RKO (cell line): Measurements from ENCODE around the gene NPSR1.
"Not testable (repeated sequence)": the region's sequence is repeated elsewhere in the genome, so short reads cannot be mapped to it uniquely, and the experiment has no call there.

ENCODE experiments used
- DNase-seq: peaks from one replicate; pipeline ENCODE4 v3.0.0-alpha.2; 2016; ENCODE audit warnings: low spot score

NPSR1 gene

GRCh38 chr7:34837316-34837715, 179.3 kb downstream of the NPSR1 start:
- no peak for DNase-seq

DNA sequence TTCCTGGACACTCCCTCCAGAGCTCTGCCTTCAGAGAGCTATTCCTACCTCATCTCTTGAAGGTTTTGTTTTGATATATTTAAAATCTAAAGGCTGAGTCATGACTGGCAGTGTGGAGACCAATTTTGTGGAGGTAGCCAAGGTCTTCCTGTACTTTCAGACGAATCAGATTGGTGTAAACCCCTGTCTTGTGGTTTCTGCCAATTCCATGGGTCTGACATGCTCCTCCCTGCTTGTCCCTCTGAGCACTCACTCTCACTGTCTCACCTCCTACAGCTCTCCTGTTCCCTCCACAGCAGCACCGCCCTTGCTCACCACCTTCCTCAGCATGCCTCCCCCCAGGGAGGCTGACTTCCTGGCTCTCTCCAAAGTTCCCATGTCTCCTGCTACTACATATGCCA, 179.8 kb downstream of the NPSR1 start:
- no peak for DNase-seq

DNA sequence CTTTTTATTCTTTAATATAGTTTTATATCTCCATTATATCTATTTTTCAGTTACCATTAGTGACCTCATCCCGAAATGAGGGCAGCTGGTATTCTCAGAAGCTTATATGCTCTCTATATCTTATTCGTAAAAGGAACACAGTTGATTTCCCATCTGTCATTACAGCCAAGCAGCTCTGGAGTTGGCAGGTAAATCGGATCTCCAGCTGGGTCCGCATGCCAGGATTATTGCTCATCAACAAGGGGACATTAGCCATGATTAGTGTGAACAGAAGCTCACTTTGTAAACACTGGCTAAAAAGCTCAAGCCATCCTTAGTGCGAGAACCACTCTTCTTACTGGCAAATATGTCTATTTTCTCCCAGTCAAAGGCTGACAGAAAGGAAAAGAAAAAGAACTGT, 180.3 kb downstream of the NPSR1 start:
- no peak for DNase-seq

GRCh38 chr7:34839645-34840044, 181.6 kb downstream of the NPSR1 start:
- no peak for DNase-seq

DNA sequence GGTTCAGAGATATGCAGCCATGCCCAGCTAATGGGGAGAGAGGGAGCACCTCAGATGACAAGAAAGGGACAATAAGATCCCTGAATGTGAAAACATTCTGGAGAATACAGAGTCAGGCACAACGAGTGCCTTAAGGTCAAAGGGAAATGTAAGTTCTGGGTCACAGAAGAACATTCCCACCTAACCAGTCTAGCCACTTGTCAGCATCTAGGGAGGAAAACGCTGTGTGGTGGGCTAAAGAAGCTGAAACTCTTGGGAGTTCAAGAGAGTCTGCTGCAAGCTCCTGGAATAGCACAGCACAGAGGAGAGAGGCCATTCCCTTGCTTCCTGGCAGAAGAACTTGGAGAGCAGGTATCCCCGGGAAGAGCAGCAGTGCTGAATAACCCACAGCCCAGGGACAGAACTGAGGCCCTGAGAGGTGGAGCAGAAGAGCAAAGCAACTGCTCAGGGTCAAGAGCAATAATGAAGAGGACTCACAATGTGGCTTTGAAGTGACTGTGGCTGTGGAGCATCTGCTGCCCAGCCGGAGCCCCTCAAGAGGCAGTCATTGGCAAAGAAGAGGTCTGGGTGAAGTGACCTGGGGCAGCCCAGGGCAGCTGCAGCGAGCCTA, 182.3 kb downstream of the NPSR1 start:
- no peak for DNase-seq

- DNase-seq: no peak
These were observed 183.3 kb downstream of the NPSR1 start for GRCh38 chr7:34841326-34841725.

GRCh38 chr7:34842782-34843181, 184.8 kb downstream of the NPSR1 start:
- no peak for DNase-seq

GRCh38 chr7:34844406-34844805, 186.4 kb downstream of the NPSR1 start:
- DNase-seq: no peak

DNA sequence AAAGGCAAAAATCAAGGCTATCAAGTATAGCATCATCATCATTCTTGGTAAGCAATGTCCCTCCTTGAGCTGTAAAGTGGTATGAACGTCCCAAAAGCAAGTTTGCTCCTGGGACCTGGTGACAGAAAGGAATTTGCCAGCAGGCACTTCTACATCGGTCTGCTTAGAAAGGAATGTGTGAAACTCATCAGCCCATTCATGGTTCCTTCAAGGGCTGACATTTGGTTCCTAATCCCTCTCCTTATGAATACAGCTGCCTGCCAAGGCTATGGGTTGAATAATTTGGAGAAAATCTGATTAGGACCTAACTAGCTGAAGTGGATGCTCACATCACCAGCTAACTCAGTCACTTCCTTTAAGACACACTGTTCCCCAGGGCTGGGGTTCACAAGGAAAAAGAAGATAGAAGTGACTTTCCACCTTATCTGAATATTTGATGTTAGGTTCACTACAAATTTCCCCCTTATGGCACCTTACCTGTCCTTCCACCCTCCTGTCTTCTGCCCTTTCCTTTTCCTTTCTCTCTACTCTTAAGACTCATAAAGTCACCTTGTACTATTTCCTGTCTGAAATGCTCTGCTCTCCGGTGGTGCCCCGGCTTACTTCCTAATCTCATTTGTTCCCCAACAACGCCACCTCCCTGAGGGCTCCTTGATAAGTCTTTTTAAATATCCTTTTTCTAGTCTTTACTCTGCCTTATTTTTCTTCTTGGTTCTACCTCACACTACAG, 187.1 kb downstream of the NPSR1 start:
- no peak for DNase-seq

GRCh38 chr7:34845666-34846361, 187.8 kb downstream of the NPSR1 start:
- DNase-seq: peak; percentile 24

DNA sequence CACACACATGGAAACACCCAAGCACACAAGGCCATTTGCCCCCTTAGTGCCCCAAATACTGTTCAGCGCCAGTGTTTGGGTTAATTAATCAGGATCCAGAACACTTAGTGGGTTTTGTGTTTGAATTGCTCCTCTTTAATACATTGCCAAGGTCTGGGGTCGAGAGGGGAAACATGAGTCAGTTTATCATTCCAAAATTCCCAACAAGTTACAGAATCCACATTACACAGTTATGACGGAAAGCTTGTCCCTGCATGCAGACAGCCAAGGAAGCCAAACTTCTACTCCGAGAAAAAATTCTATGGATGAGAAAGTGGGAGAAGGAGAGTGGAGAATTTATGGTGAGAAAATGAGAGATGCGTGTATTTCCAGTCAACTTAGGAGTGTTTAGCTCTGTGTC, 189.0 kb downstream of the NPSR1 start:
- DNase-seq: no peak

- no peak for DNase-seq
These were observed 190.7 kb downstream of the NPSR1 start for GRCh38 chr7:34848670-34849069.

DNA sequence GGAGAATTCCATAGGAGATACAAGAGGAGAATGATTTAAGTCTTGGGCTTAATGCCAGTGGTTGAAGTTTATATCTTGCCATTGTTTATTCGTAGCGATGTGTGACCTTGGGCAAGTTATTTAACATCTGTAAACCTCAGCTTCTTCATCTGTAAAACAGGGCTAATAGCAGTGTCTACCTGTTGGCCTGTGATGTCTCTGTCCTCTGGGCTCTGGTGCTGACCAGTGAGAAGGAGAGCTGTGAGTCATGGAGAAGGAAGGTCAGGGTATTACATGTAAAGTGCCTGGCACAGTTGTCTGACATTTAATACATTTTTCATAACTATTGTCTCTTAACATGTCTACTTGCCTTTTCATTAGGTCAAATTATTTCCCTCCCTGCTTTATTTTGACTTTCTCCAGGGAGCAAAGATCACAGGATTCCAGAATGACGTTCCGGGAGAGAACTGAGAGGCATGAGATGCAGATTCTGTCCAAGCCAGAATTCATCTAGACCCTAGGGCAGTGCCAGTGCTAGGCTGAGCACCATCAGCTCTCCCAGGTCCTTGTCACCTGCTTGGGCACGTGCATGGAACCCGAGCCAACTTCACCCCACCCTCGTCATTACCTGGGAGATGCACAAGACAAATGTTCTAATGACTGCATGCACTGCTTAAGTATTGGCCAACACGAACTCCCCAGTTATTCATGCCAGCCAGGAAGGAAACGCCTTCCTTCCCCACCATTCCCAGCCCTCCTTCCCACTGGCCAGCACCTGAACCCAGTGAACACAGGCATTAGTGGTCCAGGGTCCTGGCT, 191.3 kb downstream of the NPSR1 start:
- peak; percentile 8 for DNase-seq

- no peak for DNase-seq
These were observed 192.0 kb downstream of the NPSR1 start for GRCh38 chr7:34849986-34850385.

DNA sequence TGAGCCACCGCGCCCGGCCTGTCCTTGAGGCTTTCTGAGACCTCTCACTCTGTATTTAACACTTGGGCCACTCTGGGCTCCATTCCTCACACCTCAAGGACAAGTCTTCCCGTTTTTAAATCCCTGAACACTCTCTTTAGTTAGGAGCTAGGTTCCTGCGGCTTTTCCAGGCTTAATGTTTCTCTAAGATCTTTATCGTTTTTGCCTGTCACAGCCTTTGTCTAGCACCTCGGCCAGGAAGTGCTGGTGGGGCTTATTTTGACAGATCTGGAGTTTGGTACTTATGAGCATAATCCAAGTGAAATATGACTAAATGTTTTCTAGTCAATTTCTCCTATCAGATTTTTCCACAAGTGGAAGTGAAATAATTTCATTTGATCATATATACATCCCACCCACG, 192.7 kb downstream of the NPSR1 start:
- no peak for DNase-seq

DNA sequence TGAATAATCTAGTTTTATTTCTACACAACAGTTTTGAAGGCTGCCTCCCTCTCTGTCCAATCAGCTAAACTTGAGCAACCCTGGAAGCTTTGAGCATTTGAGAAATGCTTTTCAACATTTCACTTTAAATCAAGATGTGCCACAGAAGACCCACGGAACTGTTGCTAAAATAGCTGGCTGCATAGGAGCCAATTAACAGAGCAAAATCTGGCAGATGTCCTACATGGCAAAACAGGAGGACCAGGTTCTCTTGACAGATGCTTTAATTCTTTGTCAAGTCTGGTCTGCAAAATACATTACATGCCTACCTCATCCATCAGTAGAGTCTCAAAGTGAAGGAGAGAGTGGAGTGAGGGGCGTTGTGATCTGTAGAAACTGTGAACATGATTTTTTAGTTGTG, 193.4 kb downstream of the NPSR1 start:
- DNase-seq: no peak

GRCh38 chr7:34858444-34858843, 200.4 kb downstream of the NPSR1 start:
- DNase-seq: not testable (repeated sequence)

- DNase-seq: not testable (repeated sequence)
These were observed 201.3 kb downstream of the NPSR1 start for GRCh38 chr7:34859281-34859680.

DNA sequence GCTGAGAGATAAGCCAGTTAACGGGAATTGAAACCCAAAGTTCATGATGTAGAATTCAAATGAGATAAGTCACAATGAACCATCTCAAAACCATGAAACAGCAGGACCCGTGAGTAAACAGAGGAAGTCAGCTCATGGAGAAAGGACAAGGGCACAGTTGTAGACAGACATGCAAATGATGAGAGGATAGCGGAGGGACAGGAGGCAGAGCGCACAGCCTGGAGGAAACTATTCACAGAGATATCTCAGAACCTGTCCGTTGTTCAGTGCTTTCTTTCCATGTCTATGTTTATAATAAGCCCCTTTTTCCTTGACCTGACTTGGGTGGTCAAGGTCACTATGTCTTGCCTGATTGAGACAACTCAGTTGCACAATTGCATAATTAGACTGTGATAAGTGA, 208.2 kb downstream of the NPSR1 start:
- DNase-seq: not testable (repeated sequence)

DNA sequence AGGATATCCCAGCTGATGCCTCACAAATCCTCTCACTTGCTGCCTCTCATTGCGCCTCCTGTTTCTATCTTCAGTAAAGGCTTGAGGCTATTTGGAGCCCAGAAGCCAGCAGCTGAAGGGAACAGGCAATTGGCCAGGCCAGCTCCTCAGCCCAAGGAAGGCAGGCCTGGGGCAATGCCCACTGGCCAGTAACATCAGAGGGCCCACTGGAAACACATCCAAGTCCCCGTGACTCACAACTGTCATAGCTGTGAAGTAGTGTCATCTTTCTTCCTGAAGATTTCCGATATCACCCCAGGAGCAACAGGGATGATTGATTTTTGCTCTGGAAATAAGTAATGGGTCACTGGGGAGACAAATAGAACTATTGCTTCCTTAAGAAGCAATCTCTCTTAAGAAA, 209.3 kb downstream of the NPSR1 start:
- DNase-seq: not testable (repeated sequence)

- DNase-seq: not testable (repeated sequence)
These were observed 210.6 kb downstream of the NPSR1 start for GRCh38 chr7:34868602-34869001.

GRCh38 chr7:34869057-34869456, 211.0 kb downstream of the NPSR1 start:
- DNase-seq: no peak
